DND-41 (cell line): ENCODE measurements around the gene TREH.

ENCODE experiments used
- ATAC-seq: fragments of 200-7000 bp; cut with Tn5 transposase; 3 replicates; pipeline ENCODE4 v1.9.1; 2021; ENCODE audit warnings: low read depth; ENCODE audit not compliant: insufficient read depth
- DNase-seq: peaks from one replicate; pipeline ENCODE4 v3.0.0-alpha.2; 2020
- H2AFZ ChIP-seq: 2 replicates; pipeline ENCODE4 v1.6.0; 2012; ENCODE audit warnings: low read depth, low read length
- H3K27ac ChIP-seq: 2 replicates; pipeline ENCODE4 v1.5.1; 2012; ENCODE audit warnings: low read length, inconsistent platforms
- H3K27me3 ChIP-seq: fragments of 200-600 bp; sonication (generic); 2 replicates; pipeline ENCODE4 v1.6.0; 2012; ENCODE audit warnings: low read length, mild to moderate bottlenecking, inconsistent platforms; ENCODE audit not compliant: insufficient read depth, poor library complexity
- H3K36me3 ChIP-seq: 2 replicates; pipeline ENCODE4 v1.5.1; 2012; ENCODE audit warnings: low read length, inconsistent platforms; ENCODE audit not compliant: insufficient read depth
- H3K4me1 ChIP-seq: 2 replicates; pipeline ENCODE4 v1.5.1; 2012; ENCODE audit warnings: mild to moderate bottlenecking, low read length; ENCODE audit not compliant: insufficient read depth
- H3K4me2 ChIP-seq: 2 replicates; pipeline ENCODE4 v1.6.0; 2012; ENCODE audit warnings: mild to moderate bottlenecking, moderate library complexity, low read length, inconsistent platforms; ENCODE audit not compliant: insufficient read depth
- H3K4me3 ChIP-seq, 2 experiments: fragments of 200-600 bp in 1 of 2; shearing (Covaris generic) in 1 of 2; 2 replicates each; pipeline ENCODE4 v1.5.1; 2012 to 2016; ENCODE audit warnings: inconsistent platforms in 2 of 2, low read length in 2 of 2, mild to moderate bottlenecking in 2 of 2, low read depth in 1 of 2, moderate library complexity in 1 of 2
- H3K79me2 ChIP-seq: 2 replicates; pipeline ENCODE4 v1.6.0; 2012; ENCODE audit warnings: low read length, inconsistent platforms; ENCODE audit not compliant: insufficient read depth
- H3K9ac ChIP-seq: 2 replicates; pipeline ENCODE4 v1.6.0; 2012; ENCODE audit warnings: low read depth, mild to moderate bottlenecking, inconsistent platforms, low read length, moderate library complexity
- H3K9me3 ChIP-seq: 2 replicates; pipeline ENCODE4 v1.5.1; 2012; ENCODE audit warnings: low read length, moderate library complexity, mild to moderate bottlenecking, inconsistent platforms; ENCODE audit not compliant: insufficient read depth, severe bottlenecking
- H4K20me1 ChIP-seq: 2 replicates; pipeline ENCODE4 v1.6.0; 2012; ENCODE audit warnings: low read length; ENCODE audit not compliant: insufficient read depth
- EZH2 ChIP-seq: IDR thresholded peaks from 3 replicates; pipeline ENCODE4 v1.6.1; 2012; ENCODE audit warnings: borderline replicate concordance, low read depth, mild to moderate bottlenecking, moderate library complexity, low read length, inconsistent platforms; ENCODE audit not compliant: severe bottlenecking
- TF ChIP-seq, protein P1 (sequence below): IDR thresholded peaks from 2 replicates; pipeline ENCODE4 v1.5.1; 2012; ENCODE audit warnings: borderline replicate concordance, low read length, moderate library complexity, mild to moderate bottlenecking; ENCODE audit not compliant: poor library complexity, severe bottlenecking; ENCODE audit errors: extremely low read depth

TREH gene

DNA sequence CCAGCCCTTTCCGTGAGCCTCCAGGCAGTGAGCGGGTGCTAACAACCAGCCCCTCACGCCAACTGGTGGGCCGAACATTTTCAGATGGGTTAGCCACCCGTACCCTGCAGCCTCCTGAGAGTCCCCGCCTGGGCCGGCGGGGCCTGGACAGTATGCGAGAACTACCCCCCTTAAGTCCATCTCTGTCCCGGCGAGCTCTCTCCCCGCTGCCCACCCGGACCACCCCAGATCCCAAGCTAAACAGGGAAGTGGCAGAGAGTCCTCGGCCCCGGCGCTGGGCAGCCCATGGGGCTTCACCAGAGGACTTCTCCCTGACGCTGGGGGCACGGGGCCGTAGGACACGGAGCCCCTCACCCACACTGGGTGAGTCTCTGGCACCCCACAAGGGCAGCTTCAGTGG, 51.4 kb downstream of the TREH start:
- no peaks in the 10 kb centered on the region for H3K79me2 ChIP-seq
- no peaks in the 10 kb centered on the region; the same call in 1 of the 2 replicates for H3K4me1 ChIP-seq
- no peaks in the 10 kb centered on the region for H4K20me1 ChIP-seq
- peaks cover 5% of the 10 kb centered on the region for H3K27me3 ChIP-seq
- H3K4me2 ChIP-seq = no peak overlapping the region
- H3K36me3 ChIP-seq = no peaks in the 10 kb centered on the region
- H3K4me3 ChIP-seq = no peak overlapping the region
- H2AFZ ChIP-seq = no peak overlapping the region
- TF ChIP-seq, protein P1, sequence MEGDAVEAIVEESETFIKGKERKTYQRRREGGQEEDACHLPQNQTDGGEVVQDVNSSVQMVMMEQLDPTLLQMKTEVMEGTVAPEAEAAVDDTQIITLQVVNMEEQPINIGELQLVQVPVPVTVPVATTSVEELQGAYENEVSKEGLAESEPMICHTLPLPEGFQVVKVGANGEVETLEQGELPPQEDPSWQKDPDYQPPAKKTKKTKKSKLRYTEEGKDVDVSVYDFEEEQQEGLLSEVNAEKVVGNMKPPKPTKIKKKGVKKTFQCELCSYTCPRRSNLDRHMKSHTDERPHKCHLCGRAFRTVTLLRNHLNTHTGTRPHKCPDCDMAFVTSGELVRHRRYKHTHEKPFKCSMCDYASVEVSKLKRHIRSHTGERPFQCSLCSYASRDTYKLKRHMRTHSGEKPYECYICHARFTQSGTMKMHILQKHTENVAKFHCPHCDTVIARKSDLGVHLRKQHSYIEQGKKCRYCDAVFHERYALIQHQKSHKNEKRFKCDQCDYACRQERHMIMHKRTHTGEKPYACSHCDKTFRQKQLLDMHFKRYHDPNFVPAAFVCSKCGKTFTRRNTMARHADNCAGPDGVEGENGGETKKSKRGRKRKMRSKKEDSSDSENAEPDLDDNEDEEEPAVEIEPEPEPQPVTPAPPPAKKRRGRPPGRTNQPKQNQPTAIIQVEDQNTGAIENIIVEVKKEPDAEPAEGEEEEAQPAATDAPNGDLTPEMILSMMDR = no peak
- ATAC-seq (no peak), DNase-seq (no peak)
- no peak overlapping the region for H3K9ac ChIP-seq
- H3K9me3 ChIP-seq = no peaks in the 10 kb centered on the region
- no peak overlapping the region for H3K27ac ChIP-seq

DNA sequence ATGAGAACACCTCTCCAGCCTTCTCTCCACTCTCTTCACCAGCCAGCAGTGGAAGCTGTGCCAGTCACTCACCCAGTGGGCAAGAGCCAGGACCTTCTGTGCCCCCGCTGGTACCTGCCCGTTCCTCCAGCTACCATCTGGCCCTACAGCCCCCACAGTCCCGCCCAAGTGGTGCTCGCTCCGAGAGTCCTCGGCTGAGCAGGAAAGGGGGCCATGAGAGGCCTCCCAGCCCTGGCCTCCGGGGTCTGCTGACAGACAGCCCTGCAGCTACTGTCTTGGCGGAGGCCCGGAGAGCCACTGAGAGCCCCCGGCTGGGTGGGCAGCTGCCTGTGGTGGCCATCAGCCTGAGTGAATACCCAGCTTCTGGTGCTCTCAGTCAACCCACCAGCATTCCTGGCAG, 51.9 kb downstream of the TREH start:
- H3K4me1 ChIP-seq = no peaks in the 10 kb centered on the region; the same call in 1 of the 2 replicates
- DNase-seq (no peak), ATAC-seq (no peak)
- no peaks in the 10 kb centered on the region for H4K20me1 ChIP-seq
- no peak overlapping the region for H3K27ac ChIP-seq
- no peaks in the 10 kb centered on the region for H3K27me3 ChIP-seq
- no peaks in the 10 kb centered on the region for H3K9me3 ChIP-seq
- H3K4me3 ChIP-seq = no peak overlapping the region
- TF ChIP-seq EZH2 = no peak
- TF ChIP-seq, protein P1 = no peak
- H3K79me2 ChIP-seq = no peaks in the 10 kb centered on the region
- no peak overlapping the region for H3K9ac ChIP-seq
- no peak overlapping the region for H3K4me2 ChIP-seq
- H2AFZ ChIP-seq = no peak overlapping the region
- no peaks in the 10 kb centered on the region for H3K36me3 ChIP-seq

DNA sequence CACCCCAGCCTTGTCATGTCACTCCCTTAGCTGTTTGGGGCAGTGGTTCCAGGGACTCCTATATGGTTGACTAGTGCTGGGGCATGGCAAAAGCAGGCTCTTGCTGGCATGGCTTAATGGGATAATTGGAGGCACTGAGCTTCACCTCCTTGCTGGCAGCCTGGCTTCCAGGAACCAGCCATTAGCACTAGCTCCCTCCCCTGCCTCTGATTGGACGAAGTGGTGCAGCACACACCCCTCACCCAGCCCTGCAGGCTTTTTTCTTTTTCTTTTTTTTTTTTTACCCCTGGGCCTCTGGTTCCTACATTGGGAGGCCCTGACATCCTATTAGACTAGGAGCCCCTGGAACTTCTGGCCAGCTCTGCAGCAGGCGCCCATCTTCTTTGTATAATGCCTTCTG, 53.5 kb downstream of the TREH start:
- Histone ChIP-seq H3K79me2 (no peaks in the 10 kb centered on the region), H3K4me3 (no peak overlapping the region), H3K27ac (no peak overlapping the region), H3K9ac (no peak overlapping the region), H4K20me1 (no peaks in the 10 kb centered on the region), H2AFZ (peak overlapping the region; percentile 17; the same call in 1 of the 2 replicates), H3K27me3 (peaks cover 9% of the 10 kb centered on the region), H3K9me3 (no peaks in the 10 kb centered on the region), H3K4me2 (no peak overlapping the region), H3K4me1 (peaks cover 8% of the 10 kb centered on the region), H3K36me3 (no peaks in the 10 kb centered on the region)
- peak; percentile 48; the same call in 2 of the 3 replicates for ATAC-seq
- no peak for TF ChIP-seq EZH2
- TF ChIP-seq, protein P1 = no peak
- peak; percentile 49 for DNase-seq

DNA sequence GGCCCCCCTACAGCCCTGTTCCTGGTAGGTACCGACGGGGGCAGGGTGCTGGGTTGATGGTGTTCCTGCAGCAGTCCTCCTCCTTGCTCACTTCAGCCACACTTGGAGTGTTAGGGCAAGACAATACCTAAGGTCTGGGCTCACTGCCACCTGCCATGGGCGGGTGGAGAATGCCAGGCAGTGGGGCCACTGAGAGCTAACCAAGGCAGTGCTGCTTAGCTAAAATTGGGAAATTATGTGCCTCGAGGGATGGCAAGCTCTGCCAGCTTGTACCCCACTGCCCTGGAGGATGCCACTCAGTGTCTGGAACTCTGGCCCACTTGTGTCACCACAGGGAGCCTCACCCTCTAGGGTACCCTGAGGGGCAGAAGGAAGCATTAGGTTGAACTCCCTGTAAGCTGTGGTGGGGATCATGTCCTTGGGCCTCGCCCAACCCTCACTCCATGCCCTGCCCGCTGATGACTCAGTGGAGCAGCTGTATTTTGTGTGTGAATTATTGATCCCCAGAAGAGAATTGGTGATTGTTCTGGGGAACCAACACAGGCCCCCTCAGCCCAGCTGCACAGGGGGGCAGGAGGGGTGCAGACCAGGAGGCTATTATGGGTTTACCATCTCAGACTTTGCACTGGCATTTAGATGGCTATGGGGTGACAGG, 54.3 kb downstream of the TREH start:
- Histone ChIP-seq H3K27ac (no peak overlapping the region), H3K9me3 (no peaks in the 10 kb centered on the region), H3K4me2 (no peak overlapping the region), H3K9ac (no peak overlapping the region), H3K36me3 (no peaks in the 10 kb centered on the region), H4K20me1 (no peaks in the 10 kb centered on the region), H2AFZ (no peak overlapping the region), H3K4me1 (peaks cover 14% of the 10 kb centered on the region), H3K4me3 (no peak overlapping the region), H3K27me3 (peaks cover 14% of the 10 kb centered on the region), H3K79me2 (no peaks in the 10 kb centered on the region)
- TF ChIP-seq, protein P1 = no peak
- no peak for TF ChIP-seq EZH2
- ATAC-seq = no peak
- no peak for DNase-seq
